Erythroblast (primary cell): ENCODE data around the gene KDSR.

Source experiments
- GATA1 ChIP-seq: IDR thresholded peaks from 2 replicates; pipeline ENCODE4 v1.6.1; 2011; ENCODE audit warnings: low read depth, mild to moderate bottlenecking, control low read depth, low read length, moderate library complexity
- POLR2A ChIP-seq: IDR thresholded peaks from 2 replicates; pipeline ENCODE4 v1.6.1; 2011; ENCODE audit warnings: mild to moderate bottlenecking, low read length

GRCh38 chr18:63320975-63321265 is 46.1 kb downstream of the KDSR start:
- TF ChIP-seq POLR2A (no peak), GATA1 (no peak)
